ENCODE results near the gene ELOVL3.

ELOVL3 gene

DNA sequence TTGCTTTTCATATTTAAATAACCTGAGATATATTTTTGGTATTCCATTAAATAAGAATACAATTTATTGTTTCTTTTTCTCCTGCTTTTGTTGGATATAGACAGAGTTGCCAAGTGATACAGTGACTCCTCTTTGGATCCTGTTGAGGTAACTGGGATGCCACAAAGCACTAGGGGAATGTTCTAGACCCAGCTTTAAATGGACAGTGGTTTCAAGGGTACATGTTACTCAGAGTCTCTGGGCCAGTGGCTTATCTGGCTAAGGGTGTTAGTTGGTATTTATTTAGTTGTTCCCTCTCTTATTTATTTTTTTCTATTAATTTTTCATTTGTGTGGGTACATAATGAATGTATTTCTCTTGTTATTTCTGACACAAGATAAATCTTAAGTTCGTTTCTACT lies 28.3 kb downstream of the ELOVL3 start:
- no peak for DNase-seq

DNA sequence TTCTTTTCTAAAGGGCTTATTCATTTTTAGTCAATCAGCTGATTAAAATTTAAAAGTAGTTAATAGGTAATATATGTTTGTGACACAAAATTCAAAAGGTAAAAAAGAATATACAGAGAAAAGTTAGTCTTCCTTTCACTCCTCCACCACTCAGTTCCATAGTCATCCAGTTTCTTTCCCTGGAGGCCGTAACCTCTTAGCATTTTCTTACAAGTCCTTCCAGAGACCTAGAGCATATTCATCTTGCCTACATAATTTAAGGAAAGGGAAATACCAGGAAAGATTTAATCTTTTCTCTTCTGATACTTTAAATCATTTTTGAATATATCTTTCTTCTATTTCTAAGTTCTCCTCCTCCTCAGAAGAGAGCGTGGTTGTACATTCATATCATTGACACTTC lies 29.3 kb downstream of the ELOVL3 start:
- DNase-seq: no peak

DNA sequence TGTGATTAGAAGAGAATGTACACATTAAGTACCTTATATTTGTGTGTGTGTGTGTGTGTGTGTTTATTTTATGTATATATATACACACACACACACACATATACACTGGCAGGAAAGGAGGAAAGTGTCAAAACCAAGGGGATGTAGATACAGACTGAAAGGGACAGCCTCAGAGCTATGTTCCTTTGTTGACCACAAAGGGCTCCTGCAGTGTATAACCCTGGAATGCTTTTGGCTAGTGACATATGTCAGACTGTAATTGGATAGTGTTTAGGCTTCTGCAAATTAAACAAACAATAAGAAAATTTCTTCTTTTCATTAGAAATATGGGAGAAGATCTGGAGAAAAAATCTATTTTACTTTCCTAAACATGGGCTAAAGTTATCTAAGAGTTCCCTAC lies 35.1 kb downstream of the ELOVL3 start:
- DNase-seq: no peak

DNA sequence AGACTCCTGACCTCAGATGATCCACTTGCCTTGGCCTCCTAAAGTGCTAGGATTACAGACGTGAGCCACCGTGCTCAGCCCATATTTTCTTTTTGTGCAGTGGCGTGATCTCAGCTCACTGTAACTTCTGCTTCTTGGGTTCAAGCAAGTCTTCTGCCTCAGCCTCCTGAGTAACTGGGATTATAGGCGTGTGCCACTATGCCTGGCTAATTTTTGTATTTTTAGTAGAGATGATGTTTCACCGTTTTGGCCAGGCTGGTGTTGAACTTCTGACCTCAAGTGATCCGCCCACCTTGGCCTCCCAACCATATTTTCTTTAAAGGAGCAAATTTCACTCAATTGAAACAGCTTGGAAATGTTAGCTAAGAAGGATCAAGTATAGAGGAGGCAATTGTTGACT lies 35.7 kb downstream of the ELOVL3 start:
- DNase-seq: no peak

DNA sequence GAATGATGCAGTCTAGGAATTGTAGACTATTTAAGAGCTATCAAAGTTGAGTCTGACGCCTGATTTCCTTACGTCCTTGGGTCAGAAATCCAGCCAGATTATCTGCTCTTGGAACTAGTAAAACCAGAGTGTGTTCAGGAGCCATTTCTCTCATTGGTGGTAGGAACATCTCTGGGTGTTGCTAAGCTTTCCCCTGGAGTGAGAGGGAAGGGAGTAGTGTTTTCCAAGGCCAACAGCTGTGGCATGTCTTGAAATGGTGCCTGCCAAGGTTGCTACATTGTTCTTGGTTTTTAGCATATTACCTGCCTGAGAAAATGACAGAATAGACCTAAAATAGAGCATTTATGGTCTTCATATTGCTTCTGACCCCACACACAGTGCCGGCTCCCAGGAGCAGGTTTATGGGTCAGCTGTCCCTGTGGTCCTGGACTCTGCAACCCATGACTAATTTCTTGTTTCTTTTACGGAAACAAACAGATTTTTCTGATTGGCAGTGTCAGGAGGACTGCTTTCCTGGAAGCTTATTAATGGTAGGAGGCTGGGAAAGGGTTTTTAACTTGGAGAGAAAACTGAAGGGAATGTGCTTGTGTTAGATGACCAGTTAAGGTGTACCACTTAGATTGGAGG lies 36.8 kb downstream of the ELOVL3 start:
- DNase-seq: no peak

DNA sequence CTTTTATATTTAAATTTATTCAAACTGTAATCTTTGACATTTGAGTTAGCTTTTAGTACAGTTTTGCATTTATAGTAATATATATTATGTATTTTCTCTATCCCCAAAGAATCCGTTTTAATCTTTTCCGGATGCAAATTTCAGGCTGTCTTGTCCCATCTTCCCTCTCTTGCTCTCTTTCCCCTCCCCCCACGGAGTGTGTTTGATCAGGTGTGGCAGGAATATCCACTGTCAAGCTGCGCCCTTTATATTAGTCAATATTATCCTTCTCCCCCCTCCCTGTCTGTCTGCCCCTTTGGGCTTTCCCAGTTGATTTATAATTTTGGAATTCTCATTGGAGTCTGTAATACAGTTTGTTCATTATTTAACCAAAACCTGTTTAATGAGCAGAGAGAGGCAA lies 38.3 kb downstream of the ELOVL3 start:
- no peak for DNase-seq

DNA sequence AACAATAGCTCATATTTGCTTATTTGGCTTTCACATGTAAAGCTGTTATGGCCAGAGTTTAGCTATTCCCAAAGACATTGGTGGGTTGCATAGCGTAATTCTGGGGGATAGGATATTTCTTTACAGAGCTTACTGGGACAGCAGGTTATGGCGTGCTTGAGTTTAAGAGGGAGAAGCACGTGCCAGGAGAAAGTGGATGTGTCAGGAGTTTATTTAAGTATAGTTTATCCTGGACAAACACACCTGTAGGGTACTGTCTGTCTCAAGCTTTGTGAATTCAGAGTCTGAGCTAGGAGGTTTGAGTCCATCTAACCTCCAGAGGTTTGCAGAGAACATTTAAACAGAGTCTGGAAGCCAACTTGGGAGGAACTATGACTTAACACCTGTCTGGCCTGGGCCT lies 40.6 kb downstream of the ELOVL3 start:
- no peak for DNase-seq

DNA sequence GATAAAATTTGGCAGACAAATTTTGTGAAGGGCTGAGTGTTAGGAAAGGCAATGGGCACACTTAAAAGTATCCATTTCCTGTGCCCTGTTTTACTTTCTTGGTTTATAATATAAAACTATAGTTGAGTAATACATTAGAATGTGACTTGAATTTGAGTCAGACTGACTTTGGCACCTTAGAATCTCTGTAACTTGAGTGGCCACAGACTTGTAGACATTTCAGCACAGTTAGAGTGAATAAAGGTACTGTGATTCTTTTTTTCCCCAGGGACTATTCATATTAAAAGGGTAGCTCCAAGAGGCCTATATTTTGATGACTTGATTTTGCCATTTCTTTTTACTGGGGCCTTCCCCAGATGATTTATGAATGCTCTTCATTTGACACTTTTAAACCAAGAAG lies 41.6 kb downstream of the ELOVL3 start:
- DNase-seq: no peak

DNA sequence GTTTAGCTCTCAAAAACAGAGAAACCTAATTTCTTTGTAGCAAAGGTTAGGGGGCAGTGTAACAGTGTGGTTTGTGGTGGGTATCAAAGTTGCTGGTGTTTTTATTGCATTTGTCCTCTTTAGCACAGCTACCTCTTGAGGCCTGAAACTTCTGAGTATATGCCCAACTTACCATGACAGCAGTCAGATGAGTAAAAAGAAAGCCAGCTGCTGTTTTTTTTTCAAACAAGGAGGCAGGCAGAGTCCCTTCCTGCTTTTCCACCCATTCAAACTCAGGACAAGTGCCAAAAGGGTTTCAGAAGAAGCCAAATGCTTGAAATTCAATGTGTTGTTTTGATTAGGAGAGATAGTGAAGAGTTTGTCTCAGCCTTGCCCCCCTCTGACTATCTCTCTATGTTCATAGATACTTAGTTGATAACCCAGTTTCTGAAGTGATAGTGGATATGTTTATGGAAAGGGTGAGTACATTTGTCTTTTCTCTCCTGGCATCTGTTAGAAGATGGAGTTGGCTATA lies 42.3 kb downstream of the ELOVL3 start:
- no peak for DNase-seq

DNA sequence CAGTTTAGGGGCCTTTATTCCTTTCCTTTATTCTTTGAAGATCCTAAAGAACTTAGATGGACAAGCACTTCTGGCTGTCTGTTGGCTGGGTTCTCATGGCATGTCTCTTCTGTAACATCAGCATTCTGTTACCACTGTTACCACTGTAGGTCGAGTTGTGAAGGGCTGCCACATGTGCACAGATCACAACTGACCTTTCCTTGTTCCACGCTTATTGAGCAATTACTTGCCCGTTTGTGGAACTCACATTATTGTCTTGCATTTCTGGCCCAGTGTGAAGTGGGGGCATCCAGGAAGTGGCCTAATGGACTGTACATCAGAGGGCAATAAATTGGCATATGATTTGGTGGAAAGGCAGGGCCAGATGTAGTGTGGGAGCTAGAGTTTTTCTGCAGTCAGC lies 42.9 kb downstream of the ELOVL3 start:
- peak; percentile 42 to 71 (median 60) for DNase-seq

DNA sequence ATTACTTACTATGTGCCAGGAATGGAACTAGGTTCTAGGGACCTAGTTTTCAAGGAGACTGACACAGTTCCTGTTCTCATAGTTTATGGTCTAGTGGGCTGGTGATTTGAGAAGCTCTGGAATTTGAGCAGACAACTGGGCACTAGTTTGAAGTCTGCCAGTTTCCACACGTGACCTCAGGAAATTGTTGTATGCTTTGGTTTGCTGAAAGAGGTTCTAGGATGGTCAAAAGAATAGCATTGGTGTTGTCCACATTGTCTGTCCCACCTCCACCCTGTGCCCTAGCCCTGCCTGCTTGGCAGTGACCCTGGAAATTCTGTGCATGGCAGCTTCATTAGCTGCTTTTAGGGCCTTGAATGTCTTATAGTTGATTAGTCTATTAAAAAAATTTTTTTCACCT lies 48.0 kb downstream of the ELOVL3 start:
- no peak for DNase-seq

DNA sequence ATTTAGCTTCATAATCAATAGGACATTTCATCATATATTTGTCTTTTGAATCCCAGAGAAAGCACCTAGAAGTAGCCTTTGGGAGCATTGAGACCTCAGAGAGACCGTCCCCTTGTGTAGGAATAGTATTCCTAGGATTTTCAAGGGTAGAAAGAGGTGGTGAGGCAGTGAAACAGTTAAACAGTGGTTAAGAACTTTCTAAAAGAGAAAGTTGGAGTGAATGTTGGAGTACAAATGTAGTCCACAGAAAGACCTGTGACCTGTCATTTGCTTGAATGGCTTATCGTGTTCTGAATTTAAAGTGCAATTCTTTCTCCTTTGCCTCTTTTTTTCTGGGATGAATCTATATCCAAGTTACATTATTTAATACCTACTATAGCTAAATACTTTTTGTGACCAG lies 49.2 kb downstream of the ELOVL3 start:
- no peak for DNase-seq

DNA sequence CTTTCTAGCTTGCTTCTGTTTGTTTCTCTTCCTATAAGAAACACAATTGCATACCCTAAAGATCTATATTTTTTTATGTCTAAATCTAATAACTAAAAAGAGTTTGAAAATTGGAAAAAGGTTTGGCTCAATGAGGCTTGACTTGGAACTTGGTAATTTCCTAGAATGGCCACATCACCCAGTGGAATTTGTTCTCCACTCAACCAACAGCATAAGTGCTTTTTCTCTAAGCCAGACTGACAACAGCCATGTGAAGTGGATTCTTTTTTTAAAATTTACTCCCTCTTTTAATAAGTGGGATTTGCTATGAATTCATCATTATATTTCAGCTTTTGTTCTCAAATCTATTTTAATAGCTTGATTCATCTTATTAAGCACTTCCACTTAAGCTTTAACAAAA lies 53.0 kb downstream of the ELOVL3 start:
- DNase-seq: no peak
